ENCODE data around the gene MMP14.
A peak's percentile ranks its signal among the peaks of the same experiment; 100 is the strongest.

DNA sequence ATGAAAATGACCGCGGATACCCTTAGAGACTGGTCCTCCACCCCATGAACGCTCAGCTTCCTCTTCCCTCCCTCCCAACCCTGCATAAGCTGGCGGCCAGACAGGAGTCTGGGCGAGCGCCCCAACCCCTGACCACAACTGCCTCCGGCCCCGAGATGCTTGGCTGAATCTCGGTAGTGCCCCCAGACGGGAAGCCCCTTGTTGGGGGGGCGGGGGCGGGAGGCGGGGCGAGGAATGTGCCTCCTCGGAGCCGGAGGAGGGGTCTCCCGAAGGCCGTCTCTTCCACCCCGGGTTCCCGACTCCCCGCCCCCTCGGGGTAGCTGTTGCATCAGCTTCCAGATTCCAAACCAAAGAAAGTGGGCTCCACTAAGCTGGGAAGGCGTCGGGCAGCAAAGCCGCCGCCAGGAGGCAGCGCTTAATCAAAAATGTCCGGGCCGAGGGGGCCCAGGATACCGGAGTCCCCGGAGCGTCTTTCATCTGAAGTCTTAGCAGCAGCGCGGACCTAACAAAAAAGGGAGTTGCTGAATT lies 13.8 kb upstream of the MMP14 start:
- TF ChIP-seq, protein P1, sequence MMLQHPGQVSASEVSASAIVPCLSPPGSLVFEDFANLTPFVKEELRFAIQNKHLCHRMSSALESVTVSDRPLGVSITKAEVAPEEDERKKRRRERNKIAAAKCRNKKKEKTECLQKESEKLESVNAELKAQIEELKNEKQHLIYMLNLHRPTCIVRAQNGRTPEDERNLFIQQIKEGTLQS (CRISPR knock-in tag; conservative IDR thresholded peaks at IDR 0.05): 0 out of 2 replicates have a peak, but pooled peaks have one; percentile 67
- TF ChIP-seq ELF4 (CRISPR knock-in tag; IDR thresholded peaks at IDR 0.05; ENCODE audit: low read depth): no peak
- no peak for TF ChIP-seq FOXJ3 (CRISPR knock-in tag; IDR thresholded peaks at IDR 0.05; ENCODE audit: borderline replicate concordance)
- TF ChIP-seq, protein P2, sequence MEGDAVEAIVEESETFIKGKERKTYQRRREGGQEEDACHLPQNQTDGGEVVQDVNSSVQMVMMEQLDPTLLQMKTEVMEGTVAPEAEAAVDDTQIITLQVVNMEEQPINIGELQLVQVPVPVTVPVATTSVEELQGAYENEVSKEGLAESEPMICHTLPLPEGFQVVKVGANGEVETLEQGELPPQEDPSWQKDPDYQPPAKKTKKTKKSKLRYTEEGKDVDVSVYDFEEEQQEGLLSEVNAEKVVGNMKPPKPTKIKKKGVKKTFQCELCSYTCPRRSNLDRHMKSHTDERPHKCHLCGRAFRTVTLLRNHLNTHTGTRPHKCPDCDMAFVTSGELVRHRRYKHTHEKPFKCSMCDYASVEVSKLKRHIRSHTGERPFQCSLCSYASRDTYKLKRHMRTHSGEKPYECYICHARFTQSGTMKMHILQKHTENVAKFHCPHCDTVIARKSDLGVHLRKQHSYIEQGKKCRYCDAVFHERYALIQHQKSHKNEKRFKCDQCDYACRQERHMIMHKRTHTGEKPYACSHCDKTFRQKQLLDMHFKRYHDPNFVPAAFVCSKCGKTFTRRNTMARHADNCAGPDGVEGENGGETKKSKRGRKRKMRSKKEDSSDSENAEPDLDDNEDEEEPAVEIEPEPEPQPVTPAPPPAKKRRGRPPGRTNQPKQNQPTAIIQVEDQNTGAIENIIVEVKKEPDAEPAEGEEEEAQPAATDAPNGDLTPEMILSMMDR (IDR thresholded peaks at IDR 0.05): peak; percentile 67
- TF ChIP-seq ZMAT4 (CRISPR knock-in tag; IDR thresholded peaks at IDR 0.05): no peak
- no peak for TF ChIP-seq CREB1 (CRISPR knock-in tag; IDR thresholded peaks at IDR 0.05)

Data from WTC11 (cell line).